B cell (primary cell): ENCODE measurements around the gene TBC1D2. TPM values are rescaled to one million over a fixed set of nuclear protein-coding genes. Genes with fewer than 3 reads are reported as not detected.

ENCODE experiments used
- ATAC-seq: fragments of 200-7000 bp; cut with Tn5 transposase; one replicate; pipeline ENCODE4 v1.10.0; 2021; ENCODE audit warnings: low read depth, mild to moderate bottlenecking, moderate number of reproducible peaks, moderate library complexity
- CTCF ChIA-PET: fragments of 350-600 bp; sonication (Branson Sonifier 250); formaldehyde crosslinking; loops from one replicate; lab custom pipeline; 2021; ENCODE audit warnings: antibody characterized with exemption, inconsistent platforms; lab: Charles Lee
- POLR2A ChIA-PET: fragments of 350-600 bp; sonication (Branson Sonifier 250); formaldehyde crosslinking; loops from one replicate; lab custom pipeline; 2021; ENCODE audit warnings: antibody characterized with exemption; lab: Charles Lee
- DNase-seq: peaks from one replicate; pipeline ENCODE4 v3.0.0; 2013
- H2AFZ ChIP-seq: 2 replicates; pipeline ENCODE4 v1.6.1; 2012; ENCODE audit warnings: mild to moderate bottlenecking, low read depth, low read length; ENCODE audit not compliant: insufficient read depth, poor library complexity, severe bottlenecking
- H3K27ac ChIP-seq, 2 donors: 1 replicate in 1 of 2; 2 replicates in 1 of 2; pipeline ENCODE4 v1.5.1; 2012 to 2013; ENCODE audit warnings: low read length in 2 of 2, mild to moderate bottlenecking in 2 of 2, moderate library complexity in 1 of 2
- H3K27me3 ChIP-seq, 4 experiments: fragments of 200-600 bp in 1 of 4; sonication (generic) in 1 of 4; replicated peaks in 1 of 4; 1 replicate in 2 of 4; 2 replicates in 2 of 4; pipeline versions ENCODE4 v1.6.1 to v1.7.0; 2013 to 2016; ENCODE audit warnings: low read length in 3 of 4, mild to moderate bottlenecking in 2 of 4, mixed read lengths in 1 of 4, moderate library complexity in 1 of 4; ENCODE audit not compliant: insufficient read depth in 4 of 4, control insufficient read depth in 3 of 4; ENCODE audit errors: control extremely low read depth in 1 of 4
- H3K36me3 ChIP-seq, 2 experiments: replicated peaks in 1 of 2; 1 replicate in 1 of 2; 2 replicates in 1 of 2; pipeline versions ENCODE4 v1.6.1 to v1.7.1; 2013; ENCODE audit warnings: low read length in 1 of 2; ENCODE audit not compliant: insufficient read depth in 2 of 2, control insufficient read depth in 1 of 2; ENCODE audit errors: control extremely low read depth in 1 of 2, extremely low read depth in 1 of 2
- H3K4me1 ChIP-seq, 2 donors: fragments of 200-600 bp in 1 of 2; sonication (generic) in 1 of 2; 1 replicate in 1 of 2; 2 replicates in 1 of 2; pipeline versions ENCODE4 v1.5.1 to v1.6.1; 2013 to 2017; ENCODE audit warnings: low read length in 2 of 2; ENCODE audit not compliant: control insufficient read depth in 2 of 2, insufficient read depth in 2 of 2
- H3K4me2 ChIP-seq: replicated peaks from 2 replicates; pipeline ENCODE3; 2012; ENCODE audit warnings: mild to moderate bottlenecking, low read depth, low read length; ENCODE audit not compliant: poor library complexity, severe bottlenecking
- H3K4me3 ChIP-seq, 5 experiments: fragments of 200-600 bp in 1 of 5; sonication (generic) in 1 of 5; 1 replicate in 3 of 5; 2 replicates in 2 of 5; pipeline versions ENCODE4 v1.5.1 to v1.7.0; 2011 to 2016; ENCODE audit warnings: low read length in 4 of 5, mild to moderate bottlenecking in 4 of 5, low read depth in 2 of 5, control low read depth in 1 of 5, moderate library complexity in 1 of 5; ENCODE audit not compliant: insufficient read depth in 1 of 5; ENCODE audit errors: control extremely low read depth in 1 of 5, extremely low read depth in 1 of 5
- H3K79me2 ChIP-seq: fragments of 200-600 bp; sonication (generic); one replicate; pipeline ENCODE4 v1.6.0; 2016; ENCODE audit warnings: low read length; ENCODE audit not compliant: control insufficient read depth, insufficient read depth
- H3K9ac ChIP-seq: fragments of 200-600 bp; sonication (generic); 2 replicates; pipeline ENCODE4 v1.6.1; 2017; ENCODE audit warnings: mild to moderate bottlenecking, low read length, moderate library complexity
- H3K9me3 ChIP-seq, 3 donors: one replicate each; pipeline versions ENCODE4 v1.6.1 to v1.7.1; 2013; ENCODE audit warnings: low read length in 2 of 3; ENCODE audit not compliant: control insufficient read depth in 2 of 3, insufficient read depth in 1 of 3; ENCODE audit errors: control extremely low read depth in 1 of 3
- H4K20me1 ChIP-seq: 2 replicates; pipeline ENCODE4 v1.6.0; 2012; ENCODE audit warnings: mild to moderate bottlenecking, low read length; ENCODE audit not compliant: insufficient read depth, control insufficient read depth, poor library complexity, severe bottlenecking
- H3K27ac Mint-ChIP-seq: one replicate; pipeline ENCODE4 v1.8.0; 2021; ENCODE audit warnings: mixed read lengths
- H3K27me3 Mint-ChIP-seq: one replicate; pipeline ENCODE4 v1.8.0; 2021; ENCODE audit warnings: mixed read lengths
- H3K4me1 Mint-ChIP-seq: one replicate; pipeline ENCODE4 v1.8.0; 2021; ENCODE audit warnings: mixed read lengths
- H3K4me3 Mint-ChIP-seq: one replicate; pipeline ENCODE4 v1.8.0; 2021; ENCODE audit warnings: mixed read lengths
- H3K9me3 Mint-ChIP-seq: one replicate; pipeline ENCODE4 v1.8.0; 2022; ENCODE audit warnings: mixed read lengths; ENCODE audit not compliant: insufficient read depth
- CTCF ChIP-seq: fragments of 200-600 bp; IDR thresholded peaks from one replicate; pipeline ENCODE4 v1.8.0; 2022; ENCODE audit warnings: antibody characterized with exemption, mild to moderate bottlenecking
- EZH2 ChIP-seq: IDR thresholded peaks from 2 replicates; pipeline ENCODE4 v1.6.1; 2012; ENCODE audit warnings: borderline replicate concordance, low read depth, mild to moderate bottlenecking, moderate library complexity, low read length; ENCODE audit not compliant: insufficient read depth, poor library complexity, severe bottlenecking
- WGBS: methylation state at CpG from one replicate; pipeline ENCODE4 v1.1.5; 2013; ENCODE audit warnings: missing lambda C conversion rate; ENCODE audit not compliant: insufficient coverage; 5-methylcytosine and 5-hydroxymethylcytosine counted together
- intact Hi-C: fragments of 100-400 bp; cut with micrococcal nuclease; formaldehyde crosslinking; loops from one replicate; pipeline ENCODE4 v1.10.0; 2022
- polyA plus RNA-seq: library from polyadenylated mRNA; depleted of rRNA; stranded (reverse); fragments of >200 nt; gene quantifications from 2 replicates; pipeline ENCODE4 v1.2.3, GENCODE V29; 2012
- total RNA-seq, 2 donors: library from RNA; stranded (reverse); fragments of 120-200 nt in 1 of 2; gene quantifications; 1 replicate in 1 of 2; 2 replicates in 1 of 2; pipeline versions ENCODE4 v1.2.3 to v1.2.4, GENCODE V29; 2013 to 2022

The TBC1D2 gene
- total and polyA plus RNA-seq, 2 donors (not counting 1 experiment from before 2014, with no cell fraction given) = 5.0 to 5.3 TPM

DNA sequence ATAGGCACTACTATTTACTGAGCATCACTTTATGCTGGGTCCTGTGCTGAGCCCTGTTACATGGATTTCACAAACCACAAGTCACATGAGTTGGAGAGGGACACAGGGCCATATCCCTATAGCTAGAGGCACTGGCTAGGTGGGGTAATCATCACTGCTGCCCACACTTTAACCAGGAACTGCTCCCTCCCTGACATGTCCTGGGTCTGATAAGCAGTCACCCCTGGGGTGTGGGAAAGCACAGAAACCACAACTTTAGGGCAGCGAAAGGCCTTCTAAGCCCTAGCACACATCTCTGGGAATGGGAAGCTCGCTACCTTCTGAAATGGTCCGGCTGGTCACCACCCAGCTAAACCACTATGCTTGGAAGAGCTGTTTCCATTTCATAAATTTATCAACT is 15.0 kb downstream of the TBC1D2 start:
- WGBS = 97% methylated on average over 3 of the region's 3 CpGs
- Histone ChIP-seq H3K9ac (no peak overlapping the region), H3K4me3 (no peak overlapping the region), H3K79me2 (no peaks in the 10 kb centered on the region), H3K4me2 (no peak overlapping the region), H3K36me3 (peaks cover 0 to 4% of the 10 kb centered on the region in 2 experiments), H2AFZ (no peak overlapping the region), H3K4me1 (no peaks in the 10 kb centered on the region), H4K20me1 (no peaks in the 10 kb centered on the region), H3K27ac (no peak overlapping the region), H3K9me3 (no peaks in the 10 kb centered on the region), H3K27me3 (no peaks in the 10 kb centered on the region)
- ChIA-PET POLR2A (no interaction called here), CTCF (interaction anchor here (1.2 kb wide), 1 partner anchor 35 kb away, joined by 4 read pairs; no protein-coding TSS in a partner anchor)
- DNase-seq = no peak
- intact Hi-C loops = no loop called here
- no peak for ATAC-seq
- Mint-ChIP-seq H3K27ac (no peak overlapping the region), H3K4me1 (no peaks in the 10 kb centered on the region), H3K9me3 (no peaks in the 10 kb centered on the region), H3K4me3 (no peak overlapping the region), H3K27me3 (no peaks in the 10 kb centered on the region)
- no peak for TF ChIP-seq CTCF
- no peak for TF ChIP-seq EZH2

GRCh38 chr9:98236901-98237487 is 18.5 kb downstream of the TBC1D2 start:
- Histone ChIP-seq H3K9me3 (no peaks in the 10 kb centered on the region), H3K27ac (no peak overlapping the region), H3K36me3 (peaks cover 0 to 9% of the 10 kb centered on the region in 2 experiments), H3K27me3 (no peaks in the 10 kb centered on the region), H2AFZ (no peak overlapping the region), H3K4me3 (no peak overlapping the region), H3K9ac (no peak overlapping the region), H4K20me1 (no peaks in the 10 kb centered on the region), H3K4me1 (no peaks in the 10 kb centered on the region), H3K79me2 (no peaks in the 10 kb centered on the region), H3K4me2 (no peak overlapping the region)
- POLR2A ChIA-PET = no interaction called here
- DNase-seq (no peak), ATAC-seq (no peak)
- Mint-ChIP-seq H3K27me3 (no peaks in the 10 kb centered on the region), H3K4me3 (no peak overlapping the region), H3K4me1 (no peaks in the 10 kb centered on the region), H3K9me3 (no peaks in the 10 kb centered on the region), H3K27ac (no peak overlapping the region)
- intact Hi-C loops = no loop called here
- CTCF ChIA-PET = interaction anchor here (1.6 kb wide), 1 partner anchor 30 kb away, joined by 6 read pairs; no protein-coding TSS in a partner anchor
- WGBS = 96% methylated on average over 5 of the region's 8 CpGs
- no peak for TF ChIP-seq CTCF
- TF ChIP-seq EZH2 = no peak
